Renal pelvis (tissue), 4 donors: ENCODE results near the gene TBX21. TPM values are rescaled to one million over a fixed set of nuclear protein-coding genes. Genes with fewer than 3 reads are reported as not detected.

Experiments used
- DNase-seq: peaks from one replicate; pipeline ENCODE4 v3.0.0-alpha.2; 2013
- polyA plus RNA-seq, 3 donors: library from polyadenylated mRNA; unstranded; fragments of 120-200 nt; gene quantifications; one replicate each; pipeline ENCODE4 v1.2.1, GENCODE V29; 2013; ENCODE audit not compliant: insufficient read length in 3 of 3

TBX21 gene
- polyA plus RNA-seq, 3 donors = 0.09 to 0.18 (median 0.10) TPM

GRCh38 chr17:47696717-47697642 is 36.1 kb upstream of the TBX21 start:
- no peak for DNase-seq

- DNase-seq = no peak
Measured at GRCh38 chr17:47697906-47698711, 34.9 kb upstream of the TBX21 start.

- no peak for DNase-seq
Measured at GRCh38 chr17:47698749-47699535, 34.1 kb upstream of the TBX21 start.

DNA sequence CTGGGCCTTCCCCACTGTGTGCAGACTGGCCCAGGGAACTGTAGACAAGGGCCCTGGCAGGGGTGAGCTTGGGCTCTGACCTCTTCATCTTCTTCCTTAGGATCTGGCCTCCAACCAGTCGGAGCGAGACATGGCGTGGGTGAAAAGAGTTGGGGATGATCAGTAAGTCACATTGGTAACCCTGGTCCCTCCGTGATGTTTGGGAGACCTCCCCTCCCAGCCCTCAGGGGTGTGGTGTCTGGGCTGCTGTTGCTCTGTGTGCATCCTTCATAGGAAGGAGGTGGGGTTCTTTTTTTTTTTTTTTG is 33.5 kb upstream of the TBX21 start:
- DNase-seq = no peak

GRCh38 chr17:47700471-47701449 is 32.3 kb upstream of the TBX21 start:
- no peak for DNase-seq

GRCh38 chr17:47701608-47702007 is 31.4 kb upstream of the TBX21 start:
- no peak for DNase-seq

DNA sequence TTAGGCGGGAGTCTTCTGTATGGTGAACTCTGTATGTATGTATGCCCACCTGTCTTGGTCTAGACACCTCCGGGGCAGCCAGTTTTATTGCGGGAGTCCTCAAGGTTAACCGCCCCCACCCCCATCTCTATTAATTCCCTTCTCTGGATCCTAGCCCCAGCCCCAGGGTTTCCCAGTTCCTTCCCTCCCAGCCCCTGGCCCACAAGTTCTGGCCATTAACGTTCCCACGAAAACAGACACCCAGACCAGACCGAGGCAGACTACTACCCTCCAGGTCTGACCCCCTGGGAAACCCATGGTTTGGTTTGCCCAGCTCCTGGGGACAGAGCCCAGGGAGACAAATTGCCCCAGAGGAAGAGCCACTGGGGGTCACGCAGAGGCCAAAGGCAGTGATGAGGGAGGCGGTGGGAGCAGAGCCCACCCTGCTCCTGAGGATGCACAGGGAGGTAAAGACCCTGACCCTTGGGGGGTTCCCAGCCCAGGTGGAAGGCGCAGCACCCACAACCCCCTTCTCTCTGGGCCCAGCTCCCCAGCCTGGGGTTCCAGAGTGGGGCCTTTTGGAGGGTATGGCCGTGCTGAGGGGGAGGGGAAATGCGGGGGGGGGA is 30.5 kb upstream of the TBX21 start:
- no peak for DNase-seq

DNA sequence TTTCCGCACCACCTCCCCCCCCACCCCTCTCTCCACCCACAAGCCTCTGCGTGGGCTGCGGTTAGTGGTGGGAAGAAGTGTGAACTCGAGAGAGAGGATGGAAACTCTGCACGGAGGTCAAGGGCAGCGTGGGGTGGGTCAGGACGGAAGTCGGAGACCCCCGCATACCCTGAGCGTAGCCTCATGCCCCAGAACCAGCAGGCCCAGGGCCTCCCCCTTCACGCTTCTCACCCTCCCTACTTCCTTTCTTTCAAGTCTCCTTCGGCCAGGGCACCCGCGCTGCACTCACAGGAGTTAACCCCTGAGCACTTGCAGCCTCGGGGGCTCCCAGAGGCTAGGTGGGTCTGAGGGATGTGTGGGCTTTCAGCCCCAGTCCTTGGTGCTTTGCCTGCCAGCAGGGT is 29.8 kb upstream of the TBX21 start:
- no peak for DNase-seq

DNA sequence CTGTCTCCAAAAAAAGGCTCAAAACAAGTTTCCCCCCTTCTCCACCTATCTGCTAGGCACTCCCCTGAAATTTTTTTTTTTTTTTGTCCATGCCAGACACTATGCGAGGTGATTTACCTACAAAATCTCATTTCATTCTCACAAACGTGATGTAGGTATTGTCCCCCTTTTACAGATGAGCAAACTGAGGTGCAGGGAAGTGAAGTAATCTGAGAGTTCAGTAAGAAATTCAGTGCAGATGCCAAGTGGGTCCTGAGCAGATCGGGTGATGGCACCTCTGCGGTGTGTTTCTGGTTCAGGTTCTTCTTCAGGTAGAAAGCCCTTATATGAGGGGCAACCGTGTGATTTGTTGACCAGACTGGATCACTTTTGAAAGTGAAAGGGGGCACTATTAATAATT is 29.4 kb upstream of the TBX21 start:
- DNase-seq = no peak

DNA sequence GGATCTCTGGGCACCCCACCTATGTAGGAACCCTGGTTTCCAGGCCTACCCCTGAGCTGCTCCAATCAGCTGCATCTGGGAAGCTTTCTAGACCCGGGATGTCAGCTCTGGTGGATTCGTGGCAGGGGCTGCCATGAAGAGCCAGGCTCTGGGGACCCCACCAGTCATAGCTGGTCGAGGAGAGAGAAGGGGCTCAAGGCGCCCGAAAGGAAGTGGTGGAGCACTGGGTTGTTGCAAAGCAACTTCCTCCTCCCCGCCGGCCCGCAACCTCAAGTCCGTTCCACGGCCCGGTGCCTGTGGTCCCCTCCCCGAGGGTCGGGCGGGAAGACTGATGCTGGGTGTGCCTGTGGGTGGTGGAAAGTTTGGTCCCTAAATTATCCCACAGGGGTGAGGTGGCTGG is 28.9 kb upstream of the TBX21 start:
- DNase-seq = no peak

DNA sequence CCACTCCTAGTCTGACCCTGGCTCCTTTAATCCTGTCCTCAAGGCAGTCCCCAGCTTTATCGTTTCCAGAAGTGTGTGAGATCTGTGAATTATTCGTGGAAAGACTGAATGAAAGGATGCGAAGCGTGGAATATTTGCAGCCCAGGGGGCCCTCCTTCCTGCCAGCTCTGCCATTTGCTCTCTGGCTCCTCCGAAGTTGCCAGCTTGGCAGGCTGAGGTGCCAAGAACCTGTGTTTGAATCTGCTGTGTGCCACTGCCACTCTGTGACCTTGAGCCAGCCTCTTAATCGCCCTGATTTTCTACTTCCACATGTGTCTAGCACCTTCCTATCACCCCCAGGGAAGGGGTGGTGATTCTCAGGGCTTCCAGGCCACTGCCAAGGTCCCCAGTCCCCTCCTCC is 28.3 kb upstream of the TBX21 start:
- DNase-seq = no peak

DNA sequence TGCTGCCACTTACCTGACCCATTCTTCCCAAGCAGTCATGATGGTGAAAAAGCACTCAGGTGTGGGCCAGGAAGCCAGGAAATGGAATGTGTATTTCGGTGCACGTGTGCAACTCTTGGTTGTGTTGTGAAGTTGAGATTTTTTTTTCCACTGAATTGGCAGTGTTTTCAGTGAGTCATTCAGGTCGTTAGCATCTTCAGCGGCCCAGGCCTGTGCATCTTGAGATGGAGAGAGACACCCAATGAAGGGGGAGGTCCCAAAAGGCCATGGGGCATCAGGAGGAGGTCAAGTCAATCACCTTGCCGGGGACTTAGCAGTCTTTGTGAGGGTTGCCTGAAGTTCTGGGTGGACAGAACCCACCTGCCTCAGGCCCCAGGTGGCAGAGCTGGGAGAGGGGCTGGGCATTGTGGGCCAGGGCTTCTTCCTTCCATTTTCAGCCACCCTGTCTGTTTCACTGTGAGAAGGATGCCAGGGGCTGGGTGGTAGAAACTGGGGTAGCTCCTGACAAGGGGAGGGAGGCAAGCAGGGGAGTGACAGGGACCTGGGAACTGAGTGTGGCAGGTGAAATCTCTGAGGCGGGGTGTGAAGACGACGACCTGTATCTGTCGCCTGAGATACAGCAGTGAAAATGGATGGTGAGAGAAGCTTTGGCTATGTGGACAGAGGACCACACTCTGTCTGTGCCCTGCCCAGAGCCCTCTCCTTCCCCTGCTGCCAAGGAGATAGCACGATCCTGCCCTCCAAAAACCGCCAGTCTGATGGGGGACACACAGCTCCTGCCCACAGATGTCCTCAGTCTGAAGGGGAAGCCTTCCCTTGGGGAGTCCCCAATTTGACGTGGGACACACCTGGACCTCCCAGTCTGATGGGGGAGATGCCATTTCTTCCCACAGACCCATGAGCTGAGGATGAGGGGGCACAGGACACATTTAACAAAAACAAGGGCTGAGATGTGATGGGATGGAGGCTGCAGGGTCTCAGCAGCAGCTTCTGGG is 27.2 kb upstream of the TBX21 start:
- DNase-seq = no peak

- no peak for DNase-seq
Measured at GRCh38 chr17:47707056-47707804, 25.8 kb upstream of the TBX21 start.

GRCh38 chr17:47707884-47708283 is 25.2 kb upstream of the TBX21 start:
- DNase-seq = no peak

- DNase-seq = no peak
Measured at GRCh38 chr17:47708312-47708863, 24.6 kb upstream of the TBX21 start.

DNA sequence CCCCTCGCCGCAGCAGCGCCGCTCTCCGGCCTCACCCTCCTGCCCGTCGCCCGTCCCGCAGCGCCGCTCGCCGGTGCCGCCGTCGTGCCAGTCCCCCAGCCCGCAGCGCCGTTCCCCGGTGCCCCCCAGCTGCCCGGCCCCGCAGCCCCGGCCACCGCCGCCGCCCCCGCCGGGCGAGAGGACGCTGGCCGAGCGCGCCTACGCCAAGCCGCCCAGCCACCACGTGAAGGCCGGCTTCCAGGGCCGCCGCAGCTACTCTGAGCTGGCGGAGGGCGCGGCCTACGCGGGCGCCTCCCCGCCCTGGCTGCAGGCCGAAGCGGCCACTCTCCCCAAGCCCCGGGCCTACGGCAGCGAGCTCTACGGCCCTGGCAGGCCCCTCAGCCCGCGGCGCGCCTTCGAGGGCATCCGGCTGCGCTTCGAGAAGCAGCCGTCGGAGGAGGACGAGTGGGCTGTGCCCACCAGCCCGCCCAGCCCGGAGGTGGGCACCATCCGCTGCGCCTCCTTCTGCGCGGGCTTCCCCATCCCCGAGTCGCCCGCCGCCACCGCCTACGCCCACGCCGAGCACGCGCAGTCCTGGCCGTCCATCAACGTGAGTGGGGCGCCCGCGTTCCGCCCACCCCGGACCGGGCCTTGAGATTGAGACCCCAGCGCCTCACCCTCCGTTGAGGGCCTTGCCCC is 24.0 kb upstream of the TBX21 start:
- no peak for DNase-seq

- no peak for DNase-seq
Measured at GRCh38 chr17:47709594-47709993, 23.4 kb upstream of the TBX21 start.
